ENCODE results near the gene PARL.

The PARL gene

DNA sequence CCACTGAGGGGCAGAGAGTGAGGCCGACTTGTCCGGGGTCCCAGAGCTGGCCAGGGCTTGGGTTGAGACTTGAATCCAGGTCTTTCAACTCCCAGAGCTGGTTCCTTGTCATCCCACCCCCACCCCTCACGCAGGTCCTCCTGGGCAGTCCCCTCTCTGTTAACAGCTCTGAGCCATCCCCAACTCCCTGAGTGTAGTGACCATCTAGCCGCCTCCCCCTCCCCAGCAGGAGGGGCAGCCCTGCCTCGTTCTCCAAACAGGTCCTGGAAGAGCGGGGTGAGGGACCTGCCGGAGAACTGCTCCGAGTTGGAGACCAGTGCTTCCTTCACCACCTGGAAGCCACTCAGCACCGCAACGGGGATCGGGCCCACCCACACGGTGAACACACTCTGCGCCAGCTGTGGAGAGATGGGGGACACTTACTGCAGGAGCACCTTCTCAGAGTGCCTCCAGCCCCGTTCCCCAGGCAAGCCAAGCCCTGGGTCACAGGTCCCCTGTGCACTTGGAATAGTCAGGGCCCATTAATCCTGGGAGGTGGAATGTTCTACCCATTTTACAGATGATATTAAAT, 24.4 kb upstream of the PARL start:
- Histone ChIP-seq H4K20me1 (ENCODE audit: insufficient read depth, low read length) (no peaks in the 10 kb centered on the region), H3K4me3 (ENCODE audit: low read length) (no peak overlapping the region), H3K4me2 (ENCODE audit: low read length) (no peak overlapping the region), H3K9me3 (ENCODE audit: insufficient read depth, low read length) (no peaks in the 10 kb centered on the region), H3K27ac (ENCODE audit: low read length) (no peak overlapping the region), H2AFZ (ENCODE audit: low read depth, low read length) (no peak overlapping the region), H3K36me3 (replicated peaks; ENCODE audit: low read depth, low read length) (no peaks in the 10 kb centered on the region), H3K4me1 (ENCODE audit: low read length) (no peaks in the 10 kb centered on the region), H3K27me3 (ENCODE audit: low read depth, low read length) (peaks cover 27% of the 10 kb centered on the region), H3K79me2 (ENCODE audit: low read length) (no peaks in the 10 kb centered on the region), H3K9ac (ENCODE audit: low read length) (no peak overlapping the region)
- TF ChIP-seq, protein P1, sequence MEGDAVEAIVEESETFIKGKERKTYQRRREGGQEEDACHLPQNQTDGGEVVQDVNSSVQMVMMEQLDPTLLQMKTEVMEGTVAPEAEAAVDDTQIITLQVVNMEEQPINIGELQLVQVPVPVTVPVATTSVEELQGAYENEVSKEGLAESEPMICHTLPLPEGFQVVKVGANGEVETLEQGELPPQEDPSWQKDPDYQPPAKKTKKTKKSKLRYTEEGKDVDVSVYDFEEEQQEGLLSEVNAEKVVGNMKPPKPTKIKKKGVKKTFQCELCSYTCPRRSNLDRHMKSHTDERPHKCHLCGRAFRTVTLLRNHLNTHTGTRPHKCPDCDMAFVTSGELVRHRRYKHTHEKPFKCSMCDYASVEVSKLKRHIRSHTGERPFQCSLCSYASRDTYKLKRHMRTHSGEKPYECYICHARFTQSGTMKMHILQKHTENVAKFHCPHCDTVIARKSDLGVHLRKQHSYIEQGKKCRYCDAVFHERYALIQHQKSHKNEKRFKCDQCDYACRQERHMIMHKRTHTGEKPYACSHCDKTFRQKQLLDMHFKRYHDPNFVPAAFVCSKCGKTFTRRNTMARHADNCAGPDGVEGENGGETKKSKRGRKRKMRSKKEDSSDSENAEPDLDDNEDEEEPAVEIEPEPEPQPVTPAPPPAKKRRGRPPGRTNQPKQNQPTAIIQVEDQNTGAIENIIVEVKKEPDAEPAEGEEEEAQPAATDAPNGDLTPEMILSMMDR (IDR thresholded peaks at IDR 0.05; ENCODE audit: low read depth, low read length), result no peak
- TF ChIP-seq EZH2phosphoT487 (IDR thresholded peaks at IDR 0.05; ENCODE audit: low read depth), result no peak

DNA sequence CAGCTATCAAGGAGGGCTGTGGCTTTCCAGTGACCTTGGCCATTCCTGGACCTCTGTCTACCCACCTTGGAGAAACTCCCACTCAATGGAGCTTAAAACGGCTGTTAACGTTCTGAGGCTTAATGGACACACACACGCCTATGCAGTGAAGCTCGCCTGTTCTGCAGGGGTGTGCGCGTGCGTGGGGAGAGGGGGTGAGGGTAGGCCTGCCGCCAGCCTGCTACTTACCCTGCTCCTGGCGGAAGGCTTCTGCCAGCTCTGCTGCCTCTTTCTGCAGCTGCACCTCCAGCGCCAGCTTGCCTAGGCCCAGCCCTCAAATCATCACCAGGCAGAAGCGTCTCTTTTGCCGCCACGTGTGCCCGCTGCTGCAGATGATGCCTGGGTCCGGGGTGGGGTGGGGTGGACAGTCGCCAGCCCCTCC, 23.2 kb upstream of the PARL start:
- Histone ChIP-seq H3K79me2 (ENCODE audit: low read length) (no peaks in the 10 kb centered on the region), H3K36me3 (replicated peaks; ENCODE audit: low read depth, low read length) (no peaks in the 10 kb centered on the region), H4K20me1 (ENCODE audit: insufficient read depth, low read length) (no peaks in the 10 kb centered on the region), H3K27me3 (ENCODE audit: low read depth, low read length) (peaks cover 26% of the 10 kb centered on the region), H3K4me2 (ENCODE audit: low read length) (no peak overlapping the region), H3K4me3 (ENCODE audit: low read length) (no peak overlapping the region), H2AFZ (ENCODE audit: low read depth, low read length) (no peak overlapping the region), H3K27ac (ENCODE audit: low read length) (no peak overlapping the region), H3K9ac (ENCODE audit: low read length) (no peak overlapping the region), H3K9me3 (ENCODE audit: insufficient read depth, low read length) (no peaks in the 10 kb centered on the region), H3K4me1 (ENCODE audit: low read length) (no peaks in the 10 kb centered on the region)
- TF ChIP-seq, protein P1 (IDR thresholded peaks at IDR 0.05; ENCODE audit: low read depth, low read length), result no peak
- no peak for TF ChIP-seq EZH2phosphoT487 (IDR thresholded peaks at IDR 0.05; ENCODE audit: low read depth)

DNA sequence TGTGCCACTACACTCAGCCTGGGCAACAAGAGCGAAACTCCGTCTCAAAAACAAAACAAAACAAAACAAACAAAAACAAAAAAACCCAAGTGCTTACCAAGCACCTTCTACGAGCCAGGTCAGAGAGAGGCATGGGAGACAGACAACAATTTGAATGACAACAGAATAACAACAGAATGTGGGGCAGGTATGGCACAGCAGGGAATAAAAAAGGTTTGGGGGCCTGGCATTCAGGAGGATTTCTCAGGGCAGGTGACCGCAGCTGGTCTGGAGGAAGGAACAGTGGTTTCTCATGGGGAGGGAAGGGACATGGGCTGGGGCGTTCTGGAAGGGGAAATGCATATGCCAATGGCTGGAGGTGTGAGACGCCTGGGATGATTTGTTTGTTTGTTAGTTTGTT, 22.5 kb upstream of the PARL start:
- Histone ChIP-seq H3K9me3 (ENCODE audit: insufficient read depth, low read length) (no peaks in the 10 kb centered on the region), H2AFZ (ENCODE audit: low read depth, low read length) (no peak overlapping the region), H3K4me1 (ENCODE audit: low read length) (no peaks in the 10 kb centered on the region), H3K27me3 (ENCODE audit: low read depth, low read length) (peaks cover 29% of the 10 kb centered on the region), H3K4me2 (ENCODE audit: low read length) (no peak overlapping the region), H3K27ac (ENCODE audit: low read length) (no peak overlapping the region), H3K4me3 (ENCODE audit: low read length) (no peak overlapping the region), H3K79me2 (ENCODE audit: low read length) (no peaks in the 10 kb centered on the region), H3K36me3 (replicated peaks; ENCODE audit: low read depth, low read length) (no peaks in the 10 kb centered on the region), H4K20me1 (ENCODE audit: insufficient read depth, low read length) (no peaks in the 10 kb centered on the region), H3K9ac (ENCODE audit: low read length) (no peak overlapping the region)
- TF ChIP-seq, protein P1 (IDR thresholded peaks at IDR 0.05; ENCODE audit: low read depth, low read length), result no peak
- no peak for TF ChIP-seq EZH2phosphoT487 (IDR thresholded peaks at IDR 0.05; ENCODE audit: low read depth)

DNA sequence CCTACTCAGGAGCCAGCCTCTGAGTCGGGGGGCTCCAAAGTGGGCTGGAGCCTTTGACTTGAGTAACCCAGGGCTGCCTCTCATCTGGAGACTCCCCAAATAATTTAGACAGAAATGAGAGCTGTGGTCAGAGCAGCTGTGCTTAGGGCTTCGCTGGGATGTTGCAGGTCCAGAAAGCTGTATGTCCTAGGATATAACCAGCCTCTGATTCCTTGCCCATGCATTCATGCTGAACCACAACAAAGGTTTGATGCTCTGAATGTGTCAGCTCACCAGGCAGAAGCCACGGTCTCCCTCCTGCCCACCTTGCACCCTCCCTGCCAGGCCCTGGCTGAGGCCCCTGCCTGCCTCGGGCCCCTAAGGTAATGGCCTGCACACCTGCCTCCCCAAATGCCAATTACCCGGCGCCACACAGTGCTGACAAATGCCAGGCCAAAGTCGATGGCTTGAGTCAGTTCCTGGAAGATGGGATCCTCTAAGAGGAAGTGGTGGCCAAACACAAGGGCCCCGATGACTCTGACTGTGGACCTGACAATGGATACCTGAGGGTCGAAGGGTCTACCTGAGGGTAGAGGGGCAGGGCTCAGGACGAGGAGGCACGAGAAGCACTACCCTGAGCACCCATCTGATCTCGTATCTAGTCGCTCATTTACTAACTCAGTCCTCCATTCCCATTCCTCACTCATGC, 21.7 kb upstream of the PARL start:
- H3K27me3 ChIP-seq (ENCODE audit: low read depth, low read length), result peaks cover 27% of the 10 kb centered on the region
- no peaks in the 10 kb centered on the region for H4K20me1 ChIP-seq (ENCODE audit: insufficient read depth, low read length)
- no peak overlapping the region for H3K27ac ChIP-seq (ENCODE audit: low read length)
- H2AFZ ChIP-seq (ENCODE audit: low read depth, low read length), result no peak overlapping the region
- no peaks in the 10 kb centered on the region for H3K9me3 ChIP-seq (ENCODE audit: insufficient read depth, low read length)
- TF ChIP-seq, protein P1 (IDR thresholded peaks at IDR 0.05; ENCODE audit: low read depth, low read length), result no peak
- TF ChIP-seq EZH2phosphoT487 (IDR thresholded peaks at IDR 0.05; ENCODE audit: low read depth), result no peak
- H3K79me2 ChIP-seq (ENCODE audit: low read length), result no peaks in the 10 kb centered on the region
- H3K36me3 ChIP-seq (replicated peaks; ENCODE audit: low read depth, low read length), result no peaks in the 10 kb centered on the region
- no peak overlapping the region for H3K4me3 ChIP-seq (ENCODE audit: low read length)
- no peak overlapping the region for H3K4me2 ChIP-seq (ENCODE audit: low read length)
- no peak overlapping the region for H3K9ac ChIP-seq (ENCODE audit: low read length)
- H3K4me1 ChIP-seq (ENCODE audit: low read length), result no peaks in the 10 kb centered on the region

Data from OCI-LY3 (cell line).